ENCODE results near the gene ZEB1.

ZEB1 gene

DNA sequence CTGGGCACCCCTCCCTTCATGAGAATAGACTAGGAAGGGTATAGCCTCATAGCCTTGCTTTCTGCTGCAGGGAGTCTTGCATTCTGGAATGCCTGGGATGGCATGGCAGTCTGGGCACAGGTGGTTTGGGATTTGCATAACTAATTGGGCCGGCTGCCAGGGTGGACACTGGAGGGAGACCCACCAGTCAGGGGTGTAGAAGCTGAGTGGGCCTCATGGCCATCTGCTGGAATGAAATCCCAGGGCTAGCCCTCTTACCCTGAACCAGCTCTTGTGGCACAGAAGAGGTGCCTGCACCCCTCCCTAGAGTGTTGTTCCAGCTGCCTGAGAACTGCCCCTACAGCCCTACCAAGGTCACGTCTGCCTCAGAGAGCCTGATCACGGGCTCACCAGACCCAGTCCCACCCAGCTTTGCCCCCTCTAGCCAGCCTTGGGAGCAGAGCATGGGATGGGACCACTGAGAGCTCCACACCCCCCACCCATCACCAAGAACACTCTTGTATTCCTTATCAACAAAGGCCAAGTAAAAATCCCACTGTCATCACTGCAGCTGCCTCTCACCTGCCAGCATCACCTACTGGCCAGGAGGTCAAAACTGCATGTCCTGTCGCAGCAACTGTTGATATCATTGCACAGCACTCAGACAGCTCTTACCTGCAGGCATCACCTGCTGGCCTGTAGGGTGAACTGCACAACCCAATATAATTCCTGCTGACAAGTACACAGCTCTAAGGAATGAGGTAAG, 148.9 kb downstream of the ZEB1 start:
- H3K27ac Mint-ChIP-seq: peak overlapping the region; percentile 34
- no peak overlapping the region for H3K4me3 Mint-ChIP-seq
- peaks cover 6% of the 10 kb centered on the region for H3K4me1 Mint-ChIP-seq
- DNase-seq (ENCODE audit: low spot score in 2 of 2): no peak
- peaks cover 21% of the 10 kb centered on the region for H3K9me3 Mint-ChIP-seq
- H3K36me3 Mint-ChIP-seq: peaks cover 56% of the 10 kb centered on the region
- ATAC-seq: no peak

DNA sequence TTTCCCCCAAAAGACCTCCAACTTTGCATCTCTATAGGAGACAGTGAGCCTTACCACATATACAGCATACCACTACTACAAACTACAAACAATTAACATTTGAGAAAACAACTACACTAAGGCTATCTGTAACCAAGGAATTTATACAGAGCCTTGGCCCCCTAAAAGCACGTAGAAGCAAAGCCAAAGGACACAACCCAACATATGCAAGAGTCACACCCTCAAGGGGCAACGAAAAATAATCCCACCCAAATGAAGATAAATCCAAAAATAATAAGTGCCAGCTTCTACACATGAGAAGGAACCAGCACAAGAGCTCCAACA, 149.5 kb downstream of the ZEB1 start:
- Mint-ChIP-seq H3K4me1 (peaks cover 6% of the 10 kb centered on the region), H3K27ac (no peak overlapping the region), H3K4me3 (no peak overlapping the region), H3K36me3 (peaks cover 50% of the 10 kb centered on the region), H3K9me3 (peaks cover 19% of the 10 kb centered on the region)
- DNase-seq (ENCODE audit: low spot score in 2 of 2) (no peak), ATAC-seq (no peak)

DNA sequence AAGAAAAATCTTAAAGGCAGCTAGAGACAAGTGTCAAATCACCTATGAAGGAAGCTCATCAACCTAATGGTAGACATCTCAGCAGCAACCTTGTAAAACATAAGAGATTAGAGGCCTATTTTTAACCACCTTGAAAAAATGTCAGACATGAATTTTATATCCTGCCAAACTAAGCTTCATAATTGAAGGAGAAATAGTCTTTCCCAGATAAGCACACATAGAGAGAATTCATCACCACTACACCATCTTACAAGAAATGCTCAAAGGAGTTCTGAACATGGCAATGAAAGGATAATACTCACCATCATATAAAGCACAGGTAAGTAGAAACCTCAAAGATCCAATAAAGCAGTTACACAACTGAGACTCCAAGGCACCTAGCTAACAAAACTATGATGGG, 156.5 kb downstream of the ZEB1 start:
- DNase-seq (ENCODE audit: low spot score in 2 of 2) (no peak), ATAC-seq (no peak)
- Mint-ChIP-seq H3K4me1 (peaks cover 5% of the 10 kb centered on the region), H3K4me3 (no peak overlapping the region), H3K27ac (no peak overlapping the region), H3K36me3 (no peaks in the 10 kb centered on the region), H3K9me3 (peaks cover 13% of the 10 kb centered on the region)

DNA sequence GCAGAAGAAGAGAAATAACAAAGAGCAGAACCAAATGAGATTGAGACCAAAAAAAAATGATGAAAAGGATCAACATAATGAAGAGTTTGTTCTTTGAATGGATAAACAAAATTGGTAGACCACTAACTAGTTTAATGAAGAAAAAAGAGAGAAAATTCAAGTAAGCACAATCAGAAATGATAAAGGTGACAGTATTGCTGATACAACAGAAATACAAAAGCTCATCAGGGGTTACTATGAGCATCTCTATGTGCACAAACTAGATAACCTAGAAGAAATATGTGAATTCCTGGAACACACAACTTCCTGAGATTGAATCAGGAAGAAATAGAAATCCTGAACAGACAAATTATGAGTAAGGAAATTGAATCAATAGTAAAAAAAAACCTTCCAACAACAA, 157.1 kb downstream of the ZEB1 start:
- DNase-seq (ENCODE audit: low spot score in 2 of 2): no peak
- Mint-ChIP-seq H3K9me3 (peaks cover 13% of the 10 kb centered on the region), H3K4me1 (peaks cover 5% of the 10 kb centered on the region), H3K4me3 (no peak overlapping the region), H3K36me3 (no peaks in the 10 kb centered on the region), H3K27ac (no peak overlapping the region)
- no peak for ATAC-seq

DNA sequence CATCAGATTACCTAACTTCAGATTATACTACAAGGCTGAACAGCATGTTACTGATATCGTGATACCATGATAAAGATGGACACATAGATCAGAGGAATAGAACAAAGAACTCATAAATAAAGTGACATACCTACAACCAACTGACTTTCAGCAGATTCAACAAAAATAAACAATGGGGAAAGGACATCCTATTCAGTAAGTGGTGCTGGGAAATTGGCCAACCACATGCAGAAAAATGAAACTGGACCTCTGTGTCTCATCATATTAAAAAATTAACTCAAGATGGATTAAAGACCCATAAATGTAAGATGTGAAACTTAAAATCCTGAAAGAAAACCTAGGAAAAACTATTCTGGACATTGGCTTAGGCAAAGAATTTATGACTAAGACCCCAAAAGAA, 158.6 kb downstream of the ZEB1 start:
- Mint-ChIP-seq H3K4me3 (no peak overlapping the region), H3K9me3 (peaks cover 11% of the 10 kb centered on the region), H3K4me1 (peaks cover 5% of the 10 kb centered on the region), H3K27ac (no peak overlapping the region), H3K36me3 (no peaks in the 10 kb centered on the region)
- DNase-seq (ENCODE audit: low spot score in 2 of 2) (no peak), ATAC-seq (no peak)

DNA sequence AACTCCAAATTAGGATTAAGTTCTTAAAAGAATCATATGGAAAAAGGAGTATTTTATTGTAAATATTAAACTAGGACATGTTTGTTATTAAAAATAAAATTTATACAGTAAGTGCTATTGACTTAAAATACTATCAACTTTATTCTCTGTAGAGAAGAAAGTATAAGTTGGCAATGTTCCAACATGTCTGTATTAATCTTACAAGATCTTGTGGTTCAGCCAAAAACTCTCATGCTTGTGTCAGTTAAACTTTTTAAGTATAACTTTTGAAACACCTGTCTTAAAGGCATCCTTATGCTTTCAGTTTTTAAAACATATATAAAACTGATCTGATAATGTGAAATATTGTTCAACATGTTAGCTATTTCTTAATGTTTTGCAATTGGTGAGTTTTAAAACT, 160.7 kb downstream of the ZEB1 start:
- DNase-seq (ENCODE audit: low spot score in 2 of 2) (no peak), ATAC-seq (no peak)
- Mint-ChIP-seq H3K4me3 (no peak overlapping the region), H3K36me3 (no peaks in the 10 kb centered on the region), H3K27ac (no peak overlapping the region), H3K9me3 (peaks cover 11% of the 10 kb centered on the region), H3K4me1 (peaks cover 5% of the 10 kb centered on the region)

DNA sequence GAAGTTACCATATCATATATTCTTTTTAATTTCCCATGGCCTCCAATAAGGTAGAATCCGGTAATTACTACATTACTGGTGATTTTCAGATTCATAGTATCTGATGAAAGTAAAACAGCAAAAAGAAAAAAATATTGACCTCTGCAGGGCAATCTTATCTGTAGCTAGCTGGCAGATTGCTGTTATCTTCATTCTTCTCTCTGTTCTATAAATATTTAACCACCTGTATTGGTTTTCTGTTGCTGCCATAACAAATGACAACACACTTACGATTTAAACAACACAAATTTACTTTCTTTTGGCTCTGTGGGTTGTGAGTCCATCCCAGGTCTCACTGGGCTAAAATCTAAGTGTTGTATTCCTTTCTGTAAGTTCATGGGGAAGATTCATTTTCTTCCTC, 164.5 kb downstream of the ZEB1 start:
- Mint-ChIP-seq H3K4me3 (no peak overlapping the region), H3K4me1 (no peaks in the 10 kb centered on the region), H3K9me3 (peaks cover 3% of the 10 kb centered on the region), H3K27ac (no peak overlapping the region), H3K36me3 (no peaks in the 10 kb centered on the region)
- DNase-seq (ENCODE audit: low spot score in 2 of 2) (no peak), ATAC-seq (no peak)

DNA sequence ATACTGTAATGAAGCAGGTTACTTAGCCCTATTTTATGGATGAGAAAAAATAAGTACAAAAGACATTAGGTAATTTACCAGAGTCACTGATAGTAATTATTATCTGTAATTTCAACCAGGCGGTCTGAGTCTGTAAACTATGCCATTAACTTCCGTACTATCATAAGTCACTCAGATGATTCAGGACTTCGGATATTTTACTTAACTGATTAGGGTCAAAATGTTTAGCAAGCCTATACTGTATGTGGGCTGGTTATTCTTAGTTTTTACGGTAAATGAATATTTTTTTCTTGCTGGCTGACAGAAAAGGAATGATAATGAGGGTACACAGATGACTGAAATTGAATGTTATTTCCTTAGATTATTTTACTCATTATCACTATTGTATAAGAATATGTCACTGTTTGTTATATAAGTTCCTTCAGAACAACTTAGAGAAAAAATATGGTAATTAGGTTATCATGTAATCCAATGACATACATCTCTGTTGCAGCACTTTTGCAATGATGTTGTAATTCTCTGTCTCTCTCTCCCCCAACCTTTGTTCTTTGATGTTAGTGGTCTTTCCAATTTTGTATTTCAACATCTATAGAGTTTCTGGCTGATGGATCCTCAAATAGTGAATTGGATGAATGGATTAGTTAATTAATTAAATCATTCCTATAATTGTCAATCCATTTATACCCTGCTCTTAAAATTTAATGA, 165.6 kb downstream of the ZEB1 start:
- ATAC-seq: no peak
- H3K4me3 Mint-ChIP-seq: no peak overlapping the region
- H3K27ac Mint-ChIP-seq: no peak overlapping the region
- H3K4me1 Mint-ChIP-seq: no peaks in the 10 kb centered on the region
- H3K36me3 Mint-ChIP-seq: no peaks in the 10 kb centered on the region
- H3K9me3 Mint-ChIP-seq: peaks cover 7% of the 10 kb centered on the region
- DNase-seq (ENCODE audit: low spot score in 2 of 2): no peak

DNA sequence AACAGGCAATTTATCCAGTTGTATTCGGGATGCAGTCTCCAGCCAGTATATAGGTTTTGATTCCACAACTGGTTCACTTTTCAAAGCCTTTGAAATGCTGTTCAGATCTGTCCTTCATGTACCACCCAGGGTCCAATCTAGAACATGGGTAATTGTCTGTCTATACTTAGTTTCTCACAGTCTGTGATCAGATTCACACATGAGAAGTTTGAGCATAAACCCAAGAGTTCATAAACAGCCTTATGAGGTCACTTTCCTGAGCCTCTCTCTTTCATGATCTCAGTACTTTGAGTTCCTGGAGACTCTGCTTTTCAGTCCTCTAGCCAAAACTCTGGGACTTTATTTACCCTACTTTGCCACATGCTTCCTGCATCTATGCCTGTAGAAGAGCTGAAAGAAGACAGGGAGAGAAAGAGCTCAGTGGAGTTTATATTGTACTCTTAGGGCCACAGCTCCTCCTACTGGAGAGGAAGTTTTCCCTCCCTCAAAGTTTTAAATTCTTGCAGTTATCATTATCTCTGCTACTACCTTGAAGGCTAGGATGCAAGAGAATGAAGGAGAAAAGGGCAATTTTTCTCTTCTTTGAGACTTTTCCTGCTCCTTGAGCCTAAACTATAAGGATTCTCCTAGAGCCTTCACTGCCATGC, 172.0 kb downstream of the ZEB1 start:
- ATAC-seq (peak; percentile 58), DNase-seq (ENCODE audit: low spot score in 2 of 2) (no peak)
- Mint-ChIP-seq H3K4me3 (no peak overlapping the region), H3K27ac (no peak overlapping the region), H3K4me1 (no peaks in the 10 kb centered on the region), H3K36me3 (peaks cover 8% of the 10 kb centered on the region), H3K9me3 (peaks cover 9% of the 10 kb centered on the region)

DNA sequence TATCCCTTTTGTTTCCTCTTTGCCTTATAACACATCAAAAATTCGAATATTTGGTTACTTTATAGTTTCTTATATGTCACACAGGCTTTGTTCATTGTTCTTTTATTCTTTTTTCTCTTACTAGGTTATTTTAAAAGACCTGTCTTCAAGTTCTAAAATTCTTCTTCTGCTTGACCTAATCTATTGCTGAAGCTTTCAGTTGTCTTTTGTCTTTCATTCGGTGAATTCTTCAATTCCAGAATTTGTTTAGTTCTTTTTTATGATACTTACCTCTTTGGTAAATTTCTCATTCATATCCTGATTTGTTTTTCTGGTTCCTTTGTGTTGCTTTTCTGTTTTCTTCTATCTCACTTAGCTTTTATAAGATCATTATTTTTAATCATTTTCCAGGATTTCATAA, 188.4 kb downstream of the ZEB1 start:
- Mint-ChIP-seq H3K4me1 (peaks cover 27% of the 10 kb centered on the region), H3K9me3 (peaks cover 24% of the 10 kb centered on the region), H3K36me3 (peaks cover 34% of the 10 kb centered on the region), H3K4me3 (no peak overlapping the region), H3K27ac (no peak overlapping the region)
- ATAC-seq (no peak), DNase-seq (ENCODE audit: low spot score in 2 of 2) (no peak)

DNA sequence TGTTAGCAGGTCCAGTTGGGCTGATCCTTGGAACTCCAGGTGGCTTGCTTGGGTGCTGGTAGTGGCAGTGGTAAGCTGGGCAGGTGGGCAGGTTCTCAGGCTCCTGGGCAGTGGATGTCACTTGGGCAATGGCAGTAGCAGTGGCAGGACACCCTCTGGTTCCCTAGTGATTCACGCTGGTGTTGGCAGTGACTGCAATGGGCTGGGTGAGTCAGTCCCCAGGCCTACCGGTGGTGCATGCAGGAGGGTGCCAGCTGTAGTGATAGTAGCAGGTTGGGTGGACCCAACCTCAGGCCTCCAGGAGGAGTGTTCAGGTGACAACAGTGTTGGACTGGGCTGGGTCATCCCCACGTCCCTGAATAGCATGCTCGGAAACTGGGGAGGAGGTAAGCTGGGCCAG, 189.2 kb downstream of the ZEB1 start:
- H3K27ac Mint-ChIP-seq: no peak overlapping the region
- peaks cover 34% of the 10 kb centered on the region for H3K36me3 Mint-ChIP-seq
- H3K4me3 Mint-ChIP-seq: no peak overlapping the region
- peaks cover 24% of the 10 kb centered on the region for H3K9me3 Mint-ChIP-seq
- peaks cover 27% of the 10 kb centered on the region for H3K4me1 Mint-ChIP-seq
- ATAC-seq (no peak), DNase-seq (ENCODE audit: low spot score in 2 of 2) (no peak)

DNA sequence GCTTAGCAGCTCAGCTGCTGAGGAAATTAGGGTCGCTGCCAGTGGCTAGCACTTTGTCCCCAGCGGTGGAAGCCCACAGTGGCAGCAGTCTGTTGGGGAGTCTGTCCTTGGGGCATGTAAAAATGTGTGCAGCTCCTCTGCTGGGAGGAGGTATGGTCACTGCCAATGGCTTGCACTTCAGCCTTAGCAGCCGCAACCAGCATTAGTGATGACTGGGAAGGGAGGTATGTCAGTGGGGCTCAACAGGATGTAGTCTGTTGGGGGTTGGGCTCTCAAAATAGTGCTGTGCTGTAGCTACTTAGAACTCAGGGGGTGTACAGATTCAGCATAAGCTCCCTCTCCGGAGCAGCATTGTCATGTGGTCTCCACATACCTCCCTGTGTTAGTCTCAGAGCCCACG, 189.9 kb downstream of the ZEB1 start:
- Mint-ChIP-seq H3K4me3 (no peak overlapping the region), H3K27ac (no peak overlapping the region), H3K36me3 (peaks cover 31% of the 10 kb centered on the region), H3K9me3 (peaks cover 24% of the 10 kb centered on the region), H3K4me1 (peaks cover 24% of the 10 kb centered on the region)
- no peak for DNase-seq (ENCODE audit: low spot score in 2 of 2)
- no peak for ATAC-seq

DNA sequence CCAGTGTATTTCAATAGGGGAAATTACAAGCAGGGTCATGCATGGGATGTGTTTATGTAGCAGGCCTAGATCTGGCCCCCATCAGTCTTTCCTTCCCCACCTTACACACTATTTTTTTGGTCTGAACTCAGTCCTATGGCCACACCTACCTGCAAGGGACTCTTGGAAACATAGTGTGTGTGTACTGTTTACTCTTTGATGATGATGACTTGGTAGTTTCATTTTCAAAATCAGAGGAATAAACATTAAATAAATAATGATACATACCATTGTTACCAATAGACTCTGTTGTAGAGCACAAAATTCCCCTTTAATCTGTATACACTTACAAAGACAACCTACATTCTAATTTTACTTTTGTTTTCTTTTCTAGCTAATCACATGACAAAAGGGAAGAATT, 191.0 kb downstream of the ZEB1 start:
- no peak for DNase-seq (ENCODE audit: low spot score in 2 of 2)
- Mint-ChIP-seq H3K4me1 (peaks cover 21% of the 10 kb centered on the region), H3K9me3 (peaks cover 24% of the 10 kb centered on the region), H3K4me3 (no peak overlapping the region), H3K36me3 (peaks cover 34% of the 10 kb centered on the region), H3K27ac (no peak overlapping the region)
- no peak for ATAC-seq

DNA sequence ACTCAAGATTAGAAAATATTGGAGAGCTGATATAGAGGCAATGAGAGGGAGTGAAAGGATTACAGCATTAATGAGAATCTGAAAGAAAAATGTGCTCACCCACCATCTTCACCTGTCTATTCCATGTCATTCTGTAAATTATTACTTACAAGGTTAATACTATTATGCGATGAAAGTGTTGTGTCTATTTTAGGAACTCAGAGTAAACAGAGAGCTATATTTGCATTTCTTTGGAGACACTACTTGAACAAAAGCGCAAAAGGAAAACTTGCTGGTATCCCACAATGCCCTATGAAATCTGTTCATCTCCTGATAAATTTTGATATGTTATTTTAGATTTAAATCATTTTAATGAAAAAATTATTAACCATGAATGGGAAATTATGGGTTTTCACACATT, 196.1 kb downstream of the ZEB1 start:
- Mint-ChIP-seq H3K36me3 (peaks cover 36% of the 10 kb centered on the region), H3K4me3 (no peak overlapping the region), H3K27ac (no peak overlapping the region), H3K4me1 (no peaks in the 10 kb centered on the region), H3K9me3 (no peaks in the 10 kb centered on the region)
- ATAC-seq (no peak), DNase-seq (ENCODE audit: low spot score in 2 of 2) (no peak)

DNA sequence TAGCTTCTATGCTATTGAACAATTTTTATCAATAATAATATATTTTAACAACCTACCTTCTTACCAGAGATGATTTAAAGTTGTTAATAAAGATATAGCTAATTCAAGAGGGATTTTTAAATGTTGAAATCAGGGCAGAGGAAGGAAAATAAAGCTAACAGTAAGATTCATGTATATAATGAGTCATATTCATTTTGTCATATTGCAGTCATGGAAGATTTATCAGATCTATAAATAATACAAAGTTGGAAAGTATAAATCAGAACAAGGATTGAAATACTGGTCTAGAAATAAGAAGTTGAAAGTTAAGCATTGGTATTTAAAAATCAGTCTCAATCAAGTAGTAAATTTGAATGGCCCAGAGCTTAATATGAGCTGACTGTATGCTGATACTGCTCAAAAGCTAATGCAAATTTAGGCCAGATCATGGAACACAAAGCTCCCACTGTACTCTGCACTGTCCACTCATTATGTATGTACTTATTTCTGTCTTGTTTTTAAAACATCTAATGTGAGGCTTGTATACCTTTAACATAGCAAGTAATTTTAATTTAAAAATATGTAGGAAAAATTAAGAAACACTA, 196.9 kb downstream of the ZEB1 start:
- Mint-ChIP-seq H3K36me3 (peaks cover 44% of the 10 kb centered on the region), H3K4me3 (no peak overlapping the region), H3K9me3 (no peaks in the 10 kb centered on the region), H3K27ac (no peak overlapping the region), H3K4me1 (no peaks in the 10 kb centered on the region)
- no peak for DNase-seq (ENCODE audit: low spot score in 2 of 2)
- ATAC-seq: no peak
